HG02588 (cell line): ENCODE data around the gene IQSEC1.
"Not testable (repeated sequence)": the region's sequence is repeated elsewhere in the genome, so short reads cannot be mapped to it uniquely, and the experiment has no call there.

Source experiments
- ATAC-seq: cut with Tn5 transposase; IDR thresholded peaks from one replicate; pipeline ENCODE4 v1.9.1; 2021; ENCODE audit warnings: mild to moderate bottlenecking, moderate library complexity; ENCODE audit not compliant: unreplicated experiment

IQSEC1 gene

DNA sequence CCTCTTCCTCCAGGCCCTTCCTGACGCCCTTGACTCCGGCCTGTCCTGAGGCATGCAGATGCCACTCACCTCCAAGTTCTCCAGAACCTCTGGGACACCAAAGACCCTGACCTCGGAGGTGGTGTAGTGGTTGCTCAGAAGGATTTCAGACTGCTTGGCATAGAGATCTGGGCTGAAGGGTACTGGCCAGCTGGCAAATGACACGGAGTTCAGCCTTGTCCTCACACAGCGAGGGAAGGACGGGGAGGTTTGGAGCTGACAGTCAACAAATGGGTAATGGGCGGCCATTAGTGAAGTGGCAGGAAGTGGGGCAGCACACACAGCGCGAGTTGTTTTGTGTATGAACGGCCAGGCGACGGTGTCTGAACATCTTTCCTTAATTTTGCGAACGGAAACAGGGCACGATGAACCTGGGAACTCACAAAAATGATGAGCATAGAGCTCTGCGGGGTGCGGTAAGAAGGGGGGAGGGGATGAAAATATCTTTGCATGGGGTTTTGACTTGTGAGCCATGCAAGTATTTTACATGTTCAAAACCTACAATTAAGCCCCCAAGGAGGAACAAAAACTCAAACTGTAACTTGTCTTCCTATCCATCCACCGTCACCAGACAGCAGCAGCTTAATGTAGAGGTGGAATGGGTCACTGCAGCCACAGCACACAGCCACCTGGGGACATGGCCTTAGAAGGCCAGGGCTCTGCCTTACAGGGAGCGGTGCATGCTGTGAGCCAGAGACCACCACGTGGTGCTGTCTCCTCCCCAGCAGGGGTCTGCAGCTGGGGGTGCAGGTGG is 188.2 kb downstream of the IQSEC1 start:
- no peak for ATAC-seq

DNA sequence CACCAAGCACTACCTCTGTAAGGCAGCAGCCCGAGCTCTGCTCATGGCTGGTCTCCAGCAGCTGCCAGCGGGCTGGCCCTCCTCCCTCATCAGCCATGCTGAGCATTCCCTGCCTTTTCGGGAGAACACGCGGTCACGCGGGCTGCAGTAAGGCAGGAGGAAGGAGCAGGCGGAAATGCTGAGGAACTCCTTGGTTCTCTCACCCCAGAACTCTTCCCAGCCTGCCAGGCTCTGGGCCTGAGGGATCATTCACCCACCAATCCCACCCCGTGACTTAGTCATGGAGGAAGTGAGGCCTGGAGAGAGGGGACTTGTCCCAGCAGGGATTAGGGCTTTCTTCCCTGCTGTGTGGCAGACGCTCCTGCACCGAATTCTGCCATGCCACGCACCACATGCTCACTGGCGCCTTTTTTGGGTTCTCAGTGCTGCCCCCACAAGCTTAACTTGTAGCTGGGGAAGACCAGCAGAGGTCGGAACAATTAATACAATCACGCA is 189.0 kb downstream of the IQSEC1 start:
- ATAC-seq = no peak

DNA sequence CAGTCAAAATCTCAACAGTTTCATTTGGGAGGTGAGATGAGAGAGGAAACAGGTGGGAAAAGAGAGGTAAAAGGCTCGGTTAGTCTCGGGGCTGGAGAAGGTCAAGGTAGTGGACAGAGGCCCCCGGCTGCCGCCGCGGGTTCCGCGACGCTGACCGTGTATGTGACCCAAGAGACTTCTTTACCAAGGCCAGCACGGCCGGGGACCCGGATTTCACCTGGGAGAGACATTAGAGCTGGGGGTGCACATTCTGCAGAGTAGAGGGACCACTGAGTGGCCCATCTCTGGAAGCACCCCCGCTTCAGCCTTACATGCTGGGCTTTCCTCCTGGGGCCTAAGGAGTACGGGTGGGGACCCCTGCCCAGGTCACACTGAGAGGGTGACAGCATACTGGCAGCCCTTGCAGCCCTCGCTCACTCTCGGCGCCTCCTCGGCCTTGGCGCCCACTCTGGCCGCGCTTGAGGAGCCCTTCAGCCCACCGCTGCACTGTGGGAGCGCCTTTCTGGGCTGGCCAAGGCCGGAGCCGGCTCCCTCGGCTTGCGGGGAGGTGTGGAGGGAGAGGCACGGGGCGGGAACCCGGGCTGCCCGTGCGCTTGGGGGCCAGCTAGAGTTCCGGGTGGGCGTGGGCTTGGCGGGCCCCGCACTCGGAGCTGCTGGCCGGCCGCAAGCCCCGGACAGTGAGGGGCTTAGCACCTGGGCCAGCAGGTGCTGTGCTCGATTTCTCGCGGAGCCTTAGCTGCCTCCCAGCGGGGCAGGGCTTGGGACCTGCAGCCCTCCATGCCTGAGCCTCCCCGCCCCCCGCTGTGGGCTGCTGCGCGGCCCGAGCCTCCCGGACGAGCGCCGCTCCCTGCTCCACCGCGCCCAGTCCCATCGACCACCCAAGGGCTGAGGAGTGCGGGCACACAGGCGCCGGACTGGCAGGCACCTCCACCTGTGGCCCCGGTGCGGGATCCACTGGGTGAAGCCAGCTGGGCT is 190.6 kb downstream of the IQSEC1 start:
- ATAC-seq = no peak

DNA sequence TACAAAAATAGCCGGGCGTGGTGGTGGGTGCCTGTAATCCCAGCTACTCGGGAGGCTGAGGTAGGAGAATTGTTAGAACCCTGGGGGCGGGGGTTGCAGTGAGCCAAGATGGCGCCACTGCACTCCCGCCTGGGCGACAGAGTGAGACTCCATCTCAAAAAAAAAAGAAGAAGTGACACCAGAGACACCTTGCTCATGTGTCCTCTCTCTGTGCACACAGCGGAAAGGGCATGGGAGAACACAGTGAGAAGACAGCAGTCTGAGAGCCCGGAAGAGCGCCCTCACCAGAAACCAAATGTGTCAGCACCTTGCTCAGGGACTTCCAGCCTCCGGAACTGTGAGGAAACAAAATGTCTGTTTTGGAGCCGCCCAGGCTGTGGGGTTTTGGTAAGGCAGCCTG is 191.4 kb downstream of the IQSEC1 start:
- ATAC-seq = peak; percentile 58

DNA sequence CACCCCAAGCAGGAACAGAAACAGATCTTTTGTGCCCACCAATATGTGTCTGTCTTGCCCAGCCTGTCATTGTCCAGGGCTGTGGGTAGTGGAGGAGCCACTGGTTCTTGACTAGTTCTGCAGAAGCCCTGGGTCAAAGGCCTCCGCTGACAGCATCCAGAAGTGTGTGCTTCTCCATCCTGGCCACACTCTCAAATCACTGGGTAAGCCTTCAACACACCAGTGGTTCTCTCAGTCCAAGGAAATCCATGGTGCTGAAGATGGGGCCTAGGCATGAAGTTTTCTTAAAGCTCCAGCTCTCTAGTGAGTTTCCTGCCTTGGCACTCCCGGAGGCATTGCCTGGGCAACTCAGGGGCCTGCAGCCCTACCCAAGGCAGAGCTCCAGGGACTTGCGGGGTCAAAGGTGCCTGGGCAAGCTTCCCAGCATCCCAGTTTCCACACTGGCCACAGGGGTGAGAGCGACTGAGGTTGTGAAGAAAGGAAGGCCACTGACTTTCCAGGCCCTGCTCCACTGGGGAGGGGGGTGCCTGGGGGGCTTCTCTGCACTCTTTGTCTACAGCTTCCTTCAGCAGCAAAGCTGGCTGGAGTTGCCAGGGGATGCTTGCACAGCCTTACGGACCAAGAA is 193.9 kb downstream of the IQSEC1 start:
- no peak for ATAC-seq

DNA sequence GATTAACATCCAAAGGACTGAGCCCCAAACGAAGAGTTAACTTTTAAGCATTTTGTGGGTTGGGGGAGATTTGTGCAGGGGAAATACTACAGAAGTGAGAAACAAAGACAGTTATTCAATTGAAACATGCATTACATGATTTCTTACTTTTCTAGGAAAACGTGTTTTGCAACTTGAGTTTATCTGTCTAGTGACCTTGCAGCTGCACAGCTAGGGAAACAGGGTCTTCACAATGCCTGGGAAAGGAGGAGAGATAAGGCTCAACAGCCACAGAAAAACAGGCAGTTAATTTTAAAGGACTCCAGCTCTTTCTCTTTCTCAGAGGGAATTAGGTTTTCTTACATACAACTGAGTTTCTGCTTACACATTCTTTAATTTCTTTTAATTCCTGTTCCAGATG is 194.5 kb downstream of the IQSEC1 start:
- not testable (repeated sequence) for ATAC-seq

DNA sequence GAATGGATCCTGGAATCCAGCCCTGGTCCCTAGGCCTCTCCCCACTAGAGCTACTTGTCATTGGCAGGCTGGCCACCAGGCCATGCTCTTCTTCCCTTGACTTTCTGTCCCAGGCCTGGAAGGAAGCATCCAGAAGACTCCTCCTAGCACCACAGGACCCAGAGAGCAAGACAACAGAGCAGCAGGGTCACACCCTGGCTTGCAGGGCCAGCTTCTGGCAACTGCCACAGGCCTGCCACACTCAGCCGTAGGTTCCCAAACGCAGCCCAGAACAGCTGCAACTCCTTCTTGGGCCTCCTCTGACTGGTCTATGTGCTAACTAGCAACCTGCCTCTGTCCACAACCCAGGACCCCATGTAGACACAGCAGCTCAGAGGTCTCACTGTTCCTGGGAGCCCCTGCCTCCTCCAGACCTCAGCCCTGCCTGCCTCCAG is 195.1 kb downstream of the IQSEC1 start:
- ATAC-seq = no peak

DNA sequence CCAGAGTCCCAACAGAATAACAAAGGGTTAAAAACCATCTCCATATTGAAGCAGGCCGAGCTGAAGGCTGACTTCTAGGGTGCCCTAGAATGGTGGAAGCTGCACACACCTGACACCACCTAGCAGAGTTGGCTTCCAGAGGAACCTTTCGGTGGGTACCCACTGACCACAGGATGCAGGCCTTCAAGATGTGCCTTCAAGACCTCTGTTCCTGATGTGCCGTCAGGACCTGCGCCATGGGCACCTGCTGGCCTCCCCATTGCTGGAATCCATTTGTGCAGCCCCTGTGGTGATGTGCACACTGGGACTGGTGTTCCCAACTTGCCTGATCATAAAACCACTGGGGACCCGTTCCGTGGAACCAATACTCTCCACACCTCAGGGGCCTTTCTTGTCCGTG is 196.2 kb downstream of the IQSEC1 start:
- no peak for ATAC-seq

DNA sequence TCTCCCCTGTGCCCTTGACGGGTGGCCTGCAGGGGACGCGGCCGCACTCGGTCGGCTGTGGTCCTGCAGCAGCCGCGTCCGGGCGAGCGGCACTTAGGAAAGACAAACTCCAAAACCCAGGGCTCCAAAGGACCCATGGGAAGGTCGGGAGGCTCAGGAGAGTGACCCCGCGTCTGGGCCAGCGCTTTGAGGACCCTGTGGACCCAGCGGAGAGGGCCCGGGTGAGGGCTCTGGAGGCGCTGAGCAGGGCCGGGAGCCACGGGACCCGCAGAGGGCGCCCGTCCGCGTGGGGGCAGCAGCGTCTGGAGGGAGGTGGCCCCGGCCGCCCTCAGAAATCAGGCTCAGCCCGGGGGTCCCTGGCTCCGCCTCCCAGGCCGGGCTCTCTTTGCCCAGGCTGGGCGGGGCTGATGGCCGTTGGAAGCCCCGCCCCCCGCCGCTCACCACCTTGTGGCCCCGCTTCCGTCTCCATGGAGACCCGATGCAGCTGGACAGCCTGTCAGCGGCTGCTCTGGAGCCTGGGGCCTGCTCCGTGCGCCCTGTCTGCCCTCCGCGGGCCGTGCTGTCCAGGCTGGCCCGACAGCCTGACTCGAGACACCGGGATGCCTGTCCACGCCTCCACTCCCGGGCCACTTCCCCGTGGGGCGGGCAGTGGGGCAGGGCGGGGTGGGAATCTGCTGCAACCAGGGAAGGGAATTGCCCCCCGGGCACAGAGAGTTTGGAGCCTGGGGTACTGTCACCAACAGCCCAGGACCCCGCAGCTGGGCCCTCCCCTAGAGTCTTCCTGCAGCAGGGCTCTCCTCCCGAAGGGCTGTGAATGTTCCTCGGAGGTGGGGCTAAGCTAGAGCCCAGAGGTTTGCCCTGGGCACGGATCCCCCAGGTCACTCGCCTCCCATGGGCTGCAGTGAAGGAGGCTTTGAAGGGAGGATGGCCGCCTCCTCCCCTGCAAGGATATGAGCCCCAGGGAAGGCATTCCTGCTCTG is 197.1 kb downstream of the IQSEC1 start:
- no peak for ATAC-seq

DNA sequence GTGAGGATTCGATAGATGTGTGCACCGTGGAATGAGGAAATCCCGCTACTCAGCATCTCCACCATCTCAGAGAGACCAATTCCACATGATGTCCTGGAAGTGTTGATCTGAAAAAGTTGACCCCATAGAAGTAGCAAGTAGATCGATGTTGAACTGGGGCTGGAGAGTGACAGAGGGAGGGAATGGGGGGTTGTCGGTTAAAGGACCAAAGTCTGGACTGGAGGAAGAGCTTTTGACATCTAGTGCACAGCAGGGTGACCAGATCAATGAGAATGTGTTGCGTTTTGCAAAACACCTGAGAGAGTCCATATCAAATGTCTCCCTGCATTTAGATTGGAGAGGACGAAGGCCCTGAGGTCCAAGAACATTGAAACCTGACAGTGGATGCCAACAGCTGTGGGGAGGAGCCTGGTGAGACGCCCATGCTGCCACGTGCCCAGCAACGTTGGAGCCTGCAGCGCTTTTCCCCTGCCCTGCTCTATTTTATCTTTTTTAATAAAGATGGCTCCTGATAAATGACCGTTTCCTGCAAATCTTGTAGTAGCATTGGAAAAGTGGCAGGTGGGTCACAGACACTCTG is 201.7 kb downstream of the IQSEC1 start:
- no peak for ATAC-seq

DNA sequence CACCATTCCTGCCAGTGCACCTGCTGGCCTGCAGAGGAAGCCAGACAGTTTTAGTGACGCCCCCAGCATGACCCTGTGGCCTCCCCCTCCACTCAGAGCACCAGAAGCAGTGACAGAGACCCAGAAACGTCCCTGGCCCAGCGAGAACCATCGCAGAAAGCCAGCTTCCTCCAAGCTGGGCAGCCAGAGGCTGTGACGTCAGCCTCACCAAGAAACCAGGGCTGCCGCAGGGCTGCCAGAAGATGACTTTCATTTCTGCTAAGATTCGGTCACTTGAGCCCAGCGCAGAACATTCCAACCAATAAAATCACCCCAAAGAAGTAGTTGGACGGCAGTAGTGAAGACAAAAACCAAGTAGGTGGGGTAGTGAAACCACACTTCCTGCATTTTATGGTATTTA is 202.3 kb downstream of the IQSEC1 start:
- no peak for ATAC-seq

DNA sequence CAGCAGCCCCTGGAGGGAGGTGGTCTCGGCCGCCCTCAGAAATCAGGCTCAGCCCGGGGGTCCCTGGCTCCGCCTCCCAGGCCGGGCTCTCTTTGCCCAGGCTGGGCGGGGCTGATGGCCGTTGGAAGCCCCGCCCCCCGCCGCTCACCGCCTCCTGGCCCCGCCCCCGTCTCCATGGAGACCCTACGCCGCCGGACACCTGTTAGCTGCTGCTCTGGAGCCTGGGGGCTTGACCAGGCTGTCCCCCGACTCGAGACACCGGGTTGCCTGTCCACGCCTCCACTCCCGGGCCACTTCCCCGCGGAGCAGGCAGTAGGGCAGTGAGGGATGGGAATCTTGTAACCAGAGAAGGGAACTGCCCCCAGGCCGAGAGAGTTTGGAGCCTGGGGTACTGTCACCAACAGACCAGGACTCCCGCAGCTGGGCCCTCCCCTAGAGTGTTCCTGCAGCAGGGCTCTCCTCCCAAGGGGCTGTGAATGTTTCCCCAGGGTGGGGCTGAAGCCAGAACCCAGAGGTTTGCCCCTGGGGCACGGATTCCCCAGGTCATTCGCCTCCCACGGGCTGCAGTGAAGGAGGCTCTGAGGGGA is 204.1 kb downstream of the IQSEC1 start:
- peak; percentile 48 for ATAC-seq

DNA sequence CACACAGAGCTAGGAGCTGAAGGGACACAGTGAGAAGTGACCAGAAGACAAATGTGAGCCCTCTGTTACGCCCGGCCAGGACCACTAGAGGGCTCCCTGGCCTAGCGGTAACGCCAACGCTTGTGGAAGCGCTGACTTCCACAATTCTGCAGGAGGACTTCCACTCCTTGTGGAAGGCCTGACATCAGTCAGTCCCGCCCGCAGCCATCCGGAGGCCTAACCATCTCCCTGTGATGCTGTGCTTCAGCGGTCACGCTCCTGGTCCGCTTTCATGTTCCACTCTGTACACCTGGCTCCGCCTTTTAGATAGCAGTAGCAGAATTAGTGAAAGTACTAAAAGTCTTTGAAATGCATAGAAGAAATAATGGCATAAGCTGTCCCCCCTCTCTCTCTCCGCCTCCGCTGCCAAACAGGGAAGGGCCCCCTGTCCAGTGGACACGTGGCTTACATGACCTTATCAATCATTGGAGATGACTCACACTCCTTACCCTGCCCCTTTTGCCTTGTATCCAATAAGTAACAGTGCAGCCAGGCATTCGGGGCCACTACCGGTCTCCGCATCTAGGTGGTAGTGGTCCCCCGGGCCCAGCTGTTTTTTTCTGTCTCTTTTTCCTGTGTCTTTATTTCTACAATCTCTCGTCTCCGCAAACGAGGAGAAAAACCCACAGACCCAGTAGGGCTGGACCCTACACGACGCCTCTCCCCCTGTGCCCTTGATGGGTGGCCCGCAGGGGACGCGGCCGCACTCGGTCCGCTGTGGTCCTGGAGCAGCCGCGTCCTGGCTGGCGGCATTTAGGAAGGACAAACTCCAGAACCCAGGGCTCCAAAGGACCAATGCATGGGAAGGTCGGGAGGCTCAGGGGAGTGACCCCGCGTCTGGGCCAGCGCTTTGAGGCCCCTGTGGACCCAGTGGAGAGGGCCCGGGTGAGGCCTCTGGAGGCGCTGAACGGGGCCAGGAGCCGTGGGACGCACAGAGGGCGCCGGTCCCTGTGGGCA is 204.9 kb downstream of the IQSEC1 start:
- ATAC-seq = peak; percentile 67

DNA sequence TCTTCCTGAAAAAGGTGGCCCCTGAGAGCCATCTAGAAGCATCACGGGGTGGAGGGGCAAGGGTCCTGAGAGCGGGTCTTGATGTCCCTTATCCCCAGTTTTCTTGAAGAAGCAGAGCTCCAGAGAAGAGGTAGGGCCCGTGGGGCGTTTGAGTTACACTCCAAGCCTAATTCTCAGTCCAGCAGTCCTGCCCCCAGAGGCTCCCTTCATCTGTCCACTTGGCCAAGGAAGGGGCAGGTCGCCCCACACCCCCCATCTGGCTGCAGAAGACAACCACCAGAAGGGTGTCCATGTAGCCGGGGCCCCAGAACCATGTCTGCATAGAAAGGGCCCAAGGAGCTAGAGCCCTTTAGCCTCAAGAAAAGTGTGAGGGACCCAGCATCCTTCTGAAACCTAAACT is 206.4 kb downstream of the IQSEC1 start:
- ATAC-seq = no peak

DNA sequence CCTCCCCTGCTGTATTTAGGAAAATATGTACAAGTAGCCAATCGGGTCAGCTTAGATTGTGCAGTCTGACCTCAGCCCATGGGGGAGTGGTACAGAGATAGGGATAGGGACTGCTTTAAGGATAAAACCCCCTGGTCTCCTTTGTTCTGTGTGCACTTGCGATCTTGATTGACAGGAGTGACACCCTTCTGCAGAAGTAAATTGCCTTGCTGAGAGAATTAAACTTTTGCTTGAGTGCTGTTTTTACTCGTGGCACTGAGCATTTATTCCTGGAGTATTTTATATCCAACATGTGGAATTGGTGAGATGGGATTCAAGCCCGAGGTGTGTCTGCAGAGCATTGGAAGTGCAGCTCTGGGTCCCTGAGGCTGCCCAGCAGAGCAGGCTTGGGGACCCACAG is 208.0 kb downstream of the IQSEC1 start:
- ATAC-seq = no peak

DNA sequence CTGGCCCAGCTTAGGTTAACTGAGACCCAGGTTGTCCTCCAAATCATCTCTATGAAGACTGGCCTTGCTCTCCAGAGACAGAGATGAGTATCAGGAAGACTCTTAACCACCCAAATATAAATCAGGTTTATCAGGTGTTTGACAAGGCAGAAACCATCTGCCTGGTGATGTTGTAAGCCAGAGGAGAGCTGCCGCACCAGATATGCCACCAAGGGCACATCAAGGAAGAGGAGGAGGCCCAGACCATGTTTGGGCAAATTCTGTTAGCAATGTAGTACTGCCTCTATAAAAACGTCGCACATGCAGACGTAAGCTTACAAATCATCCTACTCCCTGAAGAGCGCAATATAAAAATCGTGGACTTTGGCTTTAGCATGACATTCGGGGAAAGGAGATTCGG is 210.8 kb downstream of the IQSEC1 start:
- ATAC-seq = no peak

DNA sequence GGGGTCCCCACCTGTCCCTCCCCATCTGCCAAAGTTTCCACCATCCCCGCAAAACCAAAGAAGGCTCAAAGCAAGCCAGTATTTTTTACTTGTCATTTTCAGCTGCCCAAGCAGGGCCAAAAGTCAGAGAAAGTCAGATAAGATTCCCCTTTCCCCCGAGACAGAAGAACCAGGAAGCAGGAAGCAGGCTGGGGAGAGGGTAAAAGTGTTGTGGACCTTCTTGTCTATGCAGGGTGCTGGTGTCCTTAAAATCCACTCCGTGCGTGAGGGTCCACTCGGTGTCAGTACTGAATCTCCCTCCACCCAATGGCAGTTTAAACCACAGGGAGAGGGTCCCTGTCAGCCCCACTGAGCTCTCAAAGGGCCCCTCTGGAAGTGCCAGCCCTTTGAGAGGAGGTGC is 211.6 kb downstream of the IQSEC1 start:
- ATAC-seq = no peak

DNA sequence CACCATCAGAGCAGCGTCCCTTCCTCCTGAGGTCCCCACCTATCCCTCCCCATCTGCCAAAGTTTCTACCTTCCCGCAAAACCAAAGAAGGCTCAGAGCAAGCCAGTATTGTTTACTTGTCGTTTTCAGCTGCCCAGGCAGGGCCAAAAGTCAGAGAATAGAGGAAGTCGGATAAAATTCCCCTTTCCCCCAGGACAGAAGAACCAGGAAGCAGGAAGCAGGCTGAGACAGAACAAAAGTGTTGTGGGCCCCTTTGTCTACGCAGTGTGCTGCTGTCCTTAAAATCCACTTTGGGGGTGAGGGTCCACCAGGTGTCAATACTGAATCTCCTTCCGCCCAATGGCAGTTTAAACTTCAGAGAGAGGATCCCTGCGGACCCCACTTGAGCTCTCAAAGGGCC is 213.4 kb downstream of the IQSEC1 start:
- no peak for ATAC-seq
